NCI-H1048 (cell line): ENCODE results near the gene NPLOC4.
"Not testable (repeated sequence)": the region's sequence is repeated elsewhere in the genome, so short reads cannot be mapped to it uniquely, and the experiment has no call there.

Experiments used
- DNase-seq: peaks from one replicate; lab custom pipeline; 2025; lab: John Stamatoyannopoulos, UW

The NPLOC4 gene

GRCh38 chr17:81631482-81631881 is 5.4 kb downstream of the NPLOC4 start:
- no peak for DNase-seq

- no peak for DNase-seq
These were observed 6.6 kb downstream of the NPLOC4 start for GRCh38 chr17:81630274-81630673.

DNA sequence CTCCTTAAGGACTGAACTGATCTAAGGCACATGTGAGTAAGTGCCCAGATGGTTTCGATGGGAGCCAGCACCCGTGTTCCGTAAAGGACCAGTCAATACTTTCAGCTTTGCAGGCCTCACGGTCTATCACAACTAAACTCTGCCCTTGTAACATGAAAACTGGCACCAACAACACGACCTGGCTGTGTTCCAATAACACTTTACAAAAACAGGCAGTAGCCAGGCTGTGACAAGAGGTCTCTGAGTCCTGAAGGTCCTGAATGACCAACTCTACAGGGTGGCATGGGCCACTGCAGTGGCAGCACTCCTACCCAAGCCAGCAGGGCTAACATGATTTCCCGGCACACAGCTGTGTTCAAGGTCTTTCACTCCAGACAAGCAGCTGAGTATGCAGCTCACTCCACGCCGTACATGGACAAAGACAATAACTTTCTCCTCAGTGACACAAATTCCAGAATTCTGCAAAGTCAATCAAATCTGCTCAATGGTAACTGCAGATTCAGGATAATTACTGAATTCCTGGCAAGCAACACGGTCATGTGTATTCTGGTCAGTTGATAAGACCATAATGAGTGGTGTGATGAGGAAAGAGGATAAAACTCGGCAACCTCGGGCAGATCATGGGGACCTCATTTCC is 15.3 kb downstream of the NPLOC4 start:
- DNase-seq = no peak

- DNase-seq = not testable (repeated sequence)
These were observed 18.6 kb downstream of the NPLOC4 start for GRCh38 chr17:81618307-81618706.

DNA sequence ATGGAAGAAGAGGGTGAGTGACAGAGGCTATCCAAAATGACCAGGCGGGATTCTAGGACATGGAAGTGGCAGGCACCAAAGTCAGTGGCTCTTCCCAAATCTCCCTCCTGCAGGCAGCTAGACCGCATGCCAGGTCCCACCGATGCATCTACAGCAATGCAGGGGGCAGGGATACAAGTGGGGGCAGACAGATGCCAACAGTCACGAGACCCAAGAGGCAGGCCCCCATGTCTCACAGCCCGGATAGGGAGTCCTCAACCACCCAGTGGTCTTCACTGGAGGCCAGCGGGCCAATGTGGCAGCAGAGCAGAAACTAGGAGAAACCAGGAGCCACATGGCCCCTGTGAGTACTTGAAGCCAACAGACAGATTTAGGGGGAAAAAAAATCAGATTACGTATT is 20.0 kb downstream of the NPLOC4 start:
- DNase-seq = no peak

DNA sequence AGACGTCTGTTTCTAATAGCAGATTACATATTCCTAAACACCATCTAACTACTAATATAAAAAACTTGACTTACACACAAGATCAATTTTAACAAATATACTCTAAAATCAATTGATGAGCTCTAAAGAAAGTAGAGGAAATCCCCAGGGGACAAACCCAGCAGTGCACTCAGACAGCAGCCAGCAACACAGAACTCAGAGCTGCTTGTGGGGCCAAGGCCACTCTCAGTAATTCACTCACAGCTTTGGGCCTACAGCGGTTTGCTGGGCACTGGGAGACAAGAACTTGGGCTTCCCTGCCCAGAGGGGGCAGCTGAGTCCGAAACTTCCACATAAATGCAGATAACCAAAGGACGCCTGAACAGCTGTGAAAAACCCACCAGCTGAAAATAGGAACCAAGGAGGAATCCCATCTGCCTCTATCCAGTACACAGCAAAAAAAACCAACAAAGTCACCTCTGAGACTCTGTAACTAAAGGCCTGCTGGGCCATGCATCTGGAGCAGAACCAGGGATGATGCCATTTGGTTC is 21.4 kb downstream of the NPLOC4 start:
- DNase-seq = no peak

GRCh38 chr17:81612172-81612970 is 24.5 kb downstream of the NPLOC4 start:
- DNase-seq = no peak

- DNase-seq = no peak
These were observed 27.2 kb downstream of the NPLOC4 start for GRCh38 chr17:81609541-81610311.

GRCh38 chr17:81608605-81609004 is 28.3 kb downstream of the NPLOC4 start:
- DNase-seq = no peak

DNA sequence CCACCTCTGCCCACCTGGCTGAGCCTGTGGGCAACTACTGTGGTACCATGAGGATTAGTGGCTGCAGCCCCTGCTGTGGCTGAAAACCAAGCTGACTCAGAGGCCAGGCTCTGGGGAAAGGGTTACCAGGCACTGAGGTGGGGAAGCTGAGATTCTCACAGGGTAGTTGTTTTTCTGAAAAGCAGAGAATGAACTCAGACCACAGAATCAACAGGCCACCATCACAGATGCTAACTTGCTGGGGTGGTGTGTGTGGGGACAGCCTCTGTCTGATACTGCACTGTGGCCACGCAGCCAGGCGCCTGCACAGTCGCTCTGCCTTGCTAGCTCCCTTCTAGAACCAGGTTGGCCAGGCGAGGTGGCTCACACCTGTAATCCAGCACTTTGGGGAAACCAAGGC is 28.8 kb downstream of the NPLOC4 start:
- DNase-seq = no peak

- no peak for DNase-seq
These were observed 29.5 kb downstream of the NPLOC4 start for GRCh38 chr17:81607431-81607830.

- no peak for DNase-seq
These were observed 32.9 kb downstream of the NPLOC4 start for GRCh38 chr17:81603846-81604610.

GRCh38 chr17:81601525-81602120 is 35.3 kb downstream of the NPLOC4 start:
- no peak for DNase-seq

DNA sequence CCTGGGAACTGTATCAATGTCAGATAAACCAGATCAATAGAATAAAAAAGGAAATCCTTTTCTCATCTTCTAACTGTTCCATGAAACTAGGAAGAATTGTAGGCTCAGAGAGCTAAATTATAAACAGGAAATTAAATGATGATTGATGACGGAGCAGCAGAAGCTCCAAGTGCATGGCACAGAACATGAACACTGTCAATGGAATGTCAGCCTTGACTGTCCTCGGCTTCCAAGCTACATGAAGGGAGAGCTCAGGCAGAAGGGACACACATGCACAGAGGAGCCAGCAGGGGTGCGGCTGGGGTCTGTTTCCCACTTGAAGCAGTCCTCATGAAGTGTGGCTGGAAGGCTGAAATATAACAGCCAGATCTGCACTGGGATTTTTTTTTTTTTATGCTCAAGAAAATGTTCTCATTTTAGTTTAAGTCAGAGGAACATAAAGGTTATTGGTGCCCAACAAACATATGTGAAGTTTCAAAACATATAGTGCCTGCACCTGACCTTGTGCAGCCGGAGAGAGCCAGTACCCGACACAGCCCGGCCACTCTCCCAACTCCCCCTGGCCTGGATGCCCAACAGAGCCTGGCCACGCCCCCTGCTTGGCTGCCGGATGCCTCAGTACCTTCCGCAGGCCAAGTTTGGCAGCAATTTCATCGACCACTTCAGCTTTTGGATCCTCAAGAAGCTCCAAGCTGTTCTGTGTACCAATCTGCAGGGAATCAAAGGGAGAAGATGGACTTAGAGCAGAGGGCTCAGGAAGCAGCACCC is 37.0 kb downstream of the NPLOC4 start:
- no peak for DNase-seq

- no peak for DNase-seq
These were observed 43.6 kb downstream of the NPLOC4 start for GRCh38 chr17:81593105-81593871.

DNA sequence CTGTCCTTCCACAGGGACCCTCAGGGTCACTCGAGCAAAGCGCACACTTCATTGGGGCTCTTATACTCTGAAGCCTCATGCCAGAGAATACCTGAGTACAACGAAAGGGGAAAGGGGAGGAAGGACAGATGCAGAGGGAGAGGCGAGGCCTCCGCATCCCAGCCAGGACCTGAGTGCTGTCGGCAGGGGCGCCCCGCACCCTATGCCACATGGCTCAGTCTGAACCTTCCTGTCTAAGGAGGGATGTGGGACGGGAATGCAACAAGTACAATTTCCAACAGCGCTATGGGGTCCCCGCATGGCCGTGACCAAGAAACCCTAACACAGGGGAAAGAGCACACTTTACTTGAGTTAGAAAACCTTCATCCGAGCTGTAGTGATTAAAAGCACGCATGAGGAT is 44.9 kb downstream of the NPLOC4 start:
- no peak for DNase-seq

DNA sequence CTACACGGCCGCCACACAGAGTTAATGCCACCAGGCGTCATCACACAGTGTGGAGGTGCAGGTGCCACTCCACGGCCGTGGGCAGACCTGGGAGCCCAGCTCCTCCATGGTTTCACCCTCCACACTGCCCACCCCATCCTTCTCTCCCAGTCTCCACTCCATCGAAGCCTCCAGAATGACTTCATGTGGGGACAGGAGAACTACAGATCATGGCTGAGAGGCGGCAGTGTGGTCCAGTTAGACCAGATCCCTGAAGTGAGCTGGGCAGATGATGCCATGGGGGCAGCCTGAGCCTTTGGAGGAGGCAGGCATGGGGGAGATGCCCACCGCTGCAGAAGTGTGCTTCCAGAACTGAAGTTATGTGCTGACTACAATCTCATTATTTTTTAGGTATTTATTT is 46.8 kb downstream of the NPLOC4 start:
- no peak for DNase-seq

GRCh38 chr17:81589612-81590011 is 47.3 kb downstream of the NPLOC4 start:
- no peak for DNase-seq

DNA sequence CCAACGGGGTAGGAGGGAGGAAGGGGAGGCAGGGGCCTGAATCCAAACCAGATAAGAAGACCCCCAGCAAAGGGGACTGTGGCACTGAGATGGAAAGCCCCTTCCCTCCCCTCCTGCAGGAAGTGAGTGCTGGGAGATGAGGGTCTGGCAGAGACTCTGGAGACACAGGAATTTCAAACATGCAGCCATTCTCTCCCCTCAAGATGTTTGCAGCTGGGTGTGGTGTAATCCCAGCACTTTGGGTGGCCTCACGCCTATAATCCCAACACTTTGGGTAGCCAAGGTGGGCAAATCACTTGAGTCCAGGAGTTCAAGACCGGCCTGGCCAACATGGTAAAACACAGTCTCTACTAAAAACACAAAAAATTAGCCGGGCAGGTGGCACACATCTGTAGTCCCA is 50.8 kb downstream of the NPLOC4 start:
- no peak for DNase-seq

GRCh38 chr17:81584771-81585170 is 52.1 kb downstream of the NPLOC4 start:
- DNase-seq = not testable (repeated sequence)
